Peyer's patch (tissue), 4 donors: ENCODE results near the gene PDCD2L. TPM values are rescaled to one million over a fixed set of nuclear protein-coding genes. Genes with fewer than 3 reads are reported as not detected.

Experiments used
- DNase-seq, 3 donors: peaks; one replicate each; pipeline ENCODE4 v3.0.0-alpha.2; 2017 to 2019
- H3K27ac ChIP-seq, 4 donors: fragments of 200-600 bp; sonication (generic); one replicate each; pipeline ENCODE4 v1.5.1; 2016 to 2019
- H3K27me3 ChIP-seq, 2 donors: fragments of 200-600 bp; sonication (generic); one replicate each; pipeline ENCODE4 v1.5.1; 2019
- H3K36me3 ChIP-seq, 3 donors: fragments of 200-600 bp; sonication (generic); one replicate each; pipeline ENCODE4 v1.5.1; 2016 to 2019
- H3K4me1 ChIP-seq, 4 donors: fragments of 200-600 bp; sonication (generic); one replicate each; pipeline ENCODE4 v1.5.1; 2016 to 2019
- H3K4me3 ChIP-seq, 4 donors: fragments of 200-600 bp; sonication (generic); 1 replicate in 3 of 4; 2 replicates in 1 of 4; pipeline ENCODE4 v1.5.1; 2016 to 2019; ENCODE audit warnings: mild to moderate bottlenecking in 1 of 4
- H3K9me3 ChIP-seq, 4 donors: fragments of 200-600 bp; sonication (generic); one replicate each; pipeline ENCODE4 v1.5.1; 2016 to 2019; ENCODE audit warnings: mild to moderate bottlenecking in 1 of 4
- CTCF ChIP-seq, 6 experiments: fragments of 450-650 bp in 4 of 6; fragments of 200-600 bp in 2 of 6; sonication (generic) in 1 of 6; IDR thresholded peaks; one replicate each; pipeline ENCODE4 v1.5.1; 2017 to 2019; ENCODE audit warnings: antibody characterized with exemption in 6 of 6, mild to moderate bottlenecking in 3 of 6, moderate library complexity in 1 of 6
- POLR2A ChIP-seq, 2 donors: fragments of 450-650 bp; IDR thresholded peaks; one replicate each; pipeline ENCODE4 v1.5.1; 2017; ENCODE audit warnings: antibody characterized with exemption in 2 of 2, mild to moderate bottlenecking in 2 of 2, moderate library complexity in 2 of 2
- total RNA-seq, 4 donors: library from RNA; depleted of rRNA; stranded (reverse); fragments of >200 nt; gene quantifications; one replicate each; pipeline ENCODE4 v1.1.0, GENCODE V29; 2016

Gene PDCD2L
- 10 to 100 TPM in 2 of 4 donors, 1 to 10 TPM in 2; 8.6 to 14.0 (median 10.3) TPM for total RNA-seq

- no peaks in the 10 kb centered on the region for H3K27me3 ChIP-seq
- TF ChIP-seq POLR2A (IDR thresholded peaks at IDR 0.05) (peak; percentile 18 to 53), CTCF (IDR thresholded peaks at IDR 0.05) (no peak)
- peak within 1 kb of the TSS; percentile 64 to 99 (median 92) for H3K4me3 ChIP-seq
- DNase-seq = peak; percentile 92 to 97 (median 93)
- H3K27ac ChIP-seq = peak within 1 kb of the TSS; percentile 38 to 86 (median 63)
- H3K4me1 ChIP-seq = no peaks in the 10 kb centered on the region
- H3K9me3 ChIP-seq = no peaks in the 10 kb centered on the region
- H3K36me3 ChIP-seq = peaks cover 0 to 18% (median 0%) of the 10 kb centered on the region in 3 donors
These were observed at the start of gene PDCD2L for GRCh38 chr19:34404109-34404909. TSS of gene PDCD2L (plus strand) at chr19:34404399. CDS start at chr19:34404431, 32 bp downstream.

- Histone ChIP-seq H3K9me3 (no peaks in the 10 kb centered on the region), H3K36me3 (peaks cover 0 to 33% (median 0%) of the 10 kb centered on the region in 3 donors), H3K27ac (no peak overlapping the region), H3K4me1 (peaks cover 0 to 11% (median 4%) of the 10 kb centered on the region in 4 donors), H3K27me3 (no peaks in the 10 kb centered on the region), H3K4me3 (no peak overlapping the region)
- no peak for DNase-seq
- TF ChIP-seq CTCF (IDR thresholded peaks at IDR 0.05) (no peak), POLR2A (IDR thresholded peaks at IDR 0.05) (no peak)
These were observed 49.0 kb upstream of the PDCD2L start for GRCh38 chr19:34355201-34355600.

- H3K27ac ChIP-seq = no peak overlapping the region
- peaks cover 0 to 23% (median 0%) of the 10 kb centered on the region in 3 donors for H3K36me3 ChIP-seq
- no peak overlapping the region for H3K4me3 ChIP-seq
- H3K27me3 ChIP-seq = no peaks in the 10 kb centered on the region
- peaks cover 0 to 11% (median 4%) of the 10 kb centered on the region in 4 donors for H3K4me1 ChIP-seq
- TF ChIP-seq POLR2A (IDR thresholded peaks at IDR 0.05) (no peak), CTCF (IDR thresholded peaks at IDR 0.05) (no peak)
- no peaks in the 10 kb centered on the region for H3K9me3 ChIP-seq
- no peak for DNase-seq
These were observed 47.3 kb upstream of the PDCD2L start for GRCh38 chr19:34356875-34357274.

GRCh38 chr19:34357431-34357830 lies 46.8 kb upstream of the PDCD2L start:
- no peak for TF ChIP-seq CTCF (IDR thresholded peaks at IDR 0.05)
- no peak for TF ChIP-seq POLR2A (IDR thresholded peaks at IDR 0.05)
- H3K27me3 ChIP-seq = no peaks in the 10 kb centered on the region
- no peak overlapping the region for H3K4me3 ChIP-seq
- no peaks in the 10 kb centered on the region for H3K9me3 ChIP-seq
- peaks cover 0 to 11% (median 4%) of the 10 kb centered on the region in 4 donors for H3K4me1 ChIP-seq
- no peak for DNase-seq
- H3K36me3 ChIP-seq = peaks cover 0 to 17% (median 0%) of the 10 kb centered on the region in 3 donors
- no peak overlapping the region for H3K27ac ChIP-seq

GRCh38 chr19:34359140-34359953 lies 44.9 kb upstream of the PDCD2L start:
- H3K4me1 ChIP-seq = peaks cover 0 to 9% (median 3%) of the 10 kb centered on the region in 4 donors
- H3K9me3 ChIP-seq = no peaks in the 10 kb centered on the region
- peak overlapping the region; percentile 30 to 52 (median 50) for H3K4me3 ChIP-seq
- no peaks in the 10 kb centered on the region for H3K27me3 ChIP-seq
- H3K27ac ChIP-seq = peak overlapping the region; percentile 54 to 89 (median 81)
- H3K36me3 ChIP-seq = peaks cover 0 to 6% (median 0%) of the 10 kb centered on the region in 3 donors
- DNase-seq = peak; percentile 96 to 99 (median 98)
- TF ChIP-seq POLR2A (IDR thresholded peaks at IDR 0.05) = peak in 1 of 2 donors; percentile 47
- peak; percentile 47 to 63 (median 53) for TF ChIP-seq CTCF (IDR thresholded peaks at IDR 0.05)
